Fibroblast of skin of left biceps (primary cell): ENCODE results near the gene TAS2R50.
"Not testable (repeated sequence)": the region's sequence is repeated elsewhere in the genome, so short reads cannot be mapped to it uniquely, and the experiment has no call there.

Experiments
- DNase-seq, 2 experiments: peaks; one replicate each; pipeline ENCODE4 v3.0.0-alpha.2; 2013; ENCODE audit warnings: low read depth in 2 of 2

The TAS2R50 gene

GRCh38 chr12:10986812-10987211 is at the start of gene TAS2R50:
TAS2R50 (minus strand) TSS chr12:10986912; CDS start chr12:10986860, 52 bp downstream.
- DNase-seq = no peak

DNA sequence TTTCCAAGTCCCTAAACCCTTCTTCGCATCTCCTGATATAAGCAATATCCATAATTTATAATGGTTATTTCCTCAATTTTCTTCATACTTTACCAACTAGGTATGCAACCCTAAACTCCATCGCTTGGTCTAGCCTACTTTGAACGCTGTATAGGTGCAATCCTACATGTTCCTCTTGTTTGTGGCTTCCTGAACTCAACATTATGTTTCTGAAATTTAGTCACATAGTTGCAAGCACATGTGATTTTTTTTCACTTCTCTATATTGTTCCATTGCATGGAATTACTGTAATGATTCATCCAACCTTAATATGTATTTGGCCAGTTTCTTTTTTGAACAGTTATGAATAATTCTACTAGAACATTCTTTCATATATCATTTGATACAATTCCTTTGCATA is 47.2 kb upstream of the TAS2R50 start:
- not testable (repeated sequence) for DNase-seq

- DNase-seq = no peak
Measured at GRCh38 chr12:11031307-11031706, 44.6 kb upstream of the TAS2R50 start, which contains the start of gene TAS2R31. TAS2R31 (minus strand) TSS chr12:11031407; CDS start chr12:11031335, 72 bp downstream.

DNA sequence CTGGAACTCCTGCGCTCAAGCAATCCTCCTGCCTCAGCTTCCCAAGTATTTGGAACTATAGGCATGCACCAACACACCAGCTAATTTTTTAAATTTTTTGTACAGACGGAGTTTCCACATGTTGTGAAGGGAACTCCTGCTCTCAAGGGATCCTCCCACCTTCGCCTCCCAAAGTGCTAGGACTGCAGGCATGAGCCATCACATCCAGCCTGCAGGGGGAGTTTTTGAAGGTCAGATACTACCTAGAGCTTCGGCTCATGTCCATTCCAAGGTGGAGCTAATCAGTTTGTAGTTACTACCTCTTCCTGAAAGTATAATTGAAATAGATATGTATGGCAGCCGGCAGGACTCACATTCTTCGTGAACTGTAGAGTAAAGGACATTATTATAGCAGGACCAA is 39.4 kb upstream of the TAS2R50 start:
- DNase-seq = no peak

DNA sequence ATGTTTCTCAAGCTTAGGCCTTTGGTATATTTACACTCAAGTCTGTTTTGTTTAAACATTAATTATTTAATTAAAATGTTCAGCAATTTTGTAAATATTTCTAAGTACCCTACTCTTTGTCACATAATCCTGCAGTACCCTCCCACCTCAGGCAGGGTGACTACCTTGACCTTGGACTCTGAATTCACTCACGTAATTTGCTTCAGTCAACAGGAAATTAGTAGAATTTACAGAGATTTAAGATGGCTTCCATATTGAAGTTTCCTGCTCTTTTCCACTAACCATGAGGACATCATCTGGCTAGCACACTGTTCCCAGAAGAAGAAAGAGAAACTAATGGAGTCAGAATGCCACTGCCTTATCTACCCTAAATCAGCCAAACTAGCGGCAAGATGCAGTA is 36.7 kb upstream of the TAS2R50 start:
- DNase-seq = no peak

DNA sequence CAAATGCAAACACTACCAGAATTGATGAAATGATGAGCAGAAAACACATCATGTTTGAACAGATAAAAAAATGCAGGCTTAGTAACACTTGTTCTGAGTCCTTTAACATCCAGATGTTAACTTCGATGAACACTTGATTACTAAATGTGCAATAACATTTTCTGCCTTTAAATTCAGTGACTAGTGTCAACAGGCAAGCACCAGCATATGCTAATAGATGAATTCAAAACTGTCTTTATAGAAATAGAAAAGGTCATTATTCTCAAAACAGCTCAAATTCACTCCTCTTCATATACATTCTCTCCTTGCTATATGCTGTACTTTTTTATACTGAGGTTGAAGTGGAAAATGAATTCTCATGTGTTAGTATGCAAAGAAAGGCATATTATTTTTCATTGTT is 35.8 kb upstream of the TAS2R50 start, which contains the start of gene TAS2R19:
Gene TAS2R19, minus strand, starts transcription at position 101 of the 400 bp plus-strand sequence. Its CDS starts 49 bp downstream, at position 52.
- no peak for DNase-seq

GRCh38 chr12:11016937-11017336 is 30.2 kb upstream of the TAS2R50 start:
- DNase-seq = no peak

DNA sequence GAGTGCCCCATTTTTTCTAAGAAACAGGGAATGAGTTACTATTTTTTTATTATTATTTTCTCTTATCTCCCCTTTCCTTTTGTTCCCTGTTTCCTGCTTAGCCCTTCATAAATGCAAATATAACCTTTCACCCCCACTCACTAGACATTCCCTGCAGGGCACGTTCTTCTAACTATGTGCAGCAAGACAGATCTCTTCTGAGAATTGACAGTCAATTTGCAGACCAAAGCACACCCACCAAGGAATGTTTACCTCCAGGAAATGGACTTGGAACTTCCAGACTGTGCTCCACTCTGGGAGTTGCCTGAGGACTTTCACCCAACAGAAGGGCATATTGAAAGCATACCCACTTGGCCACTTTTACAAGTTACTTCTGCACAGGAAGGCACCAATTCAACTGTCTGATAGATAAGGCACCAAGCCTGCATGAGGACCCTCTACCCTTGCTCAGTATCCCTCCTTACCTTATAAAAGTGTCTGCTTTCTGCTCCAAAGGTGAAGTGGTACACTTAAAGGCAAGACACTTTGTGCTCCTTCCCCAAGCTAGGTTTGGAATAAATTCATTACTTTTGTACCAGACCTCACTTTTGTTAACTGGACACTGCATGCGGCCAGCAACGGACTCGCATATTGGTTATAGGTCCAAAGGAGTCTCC is 29.2 kb upstream of the TAS2R50 start:
- DNase-seq = no peak

- DNase-seq = peak in 1 of 2 experiments; percentile 1
Measured at GRCh38 chr12:11014234-11014633, 27.5 kb upstream of the TAS2R50 start.

GRCh38 chr12:11007608-11008007 is 20.9 kb upstream of the TAS2R50 start:
- no peak for DNase-seq

GRCh38 chr12:10998204-10998603 is 11.5 kb upstream of the TAS2R50 start, which contains the start of gene TAS2R20:
TAS2R20 (minus strand) TSS chr12:10998304; CDS start chr12:10997875, 429 bp downstream.
- no peak for DNase-seq

- DNase-seq = no peak
Measured at GRCh38 chr12:10994307-10994706, 7.6 kb upstream of the TAS2R50 start.

DNA sequence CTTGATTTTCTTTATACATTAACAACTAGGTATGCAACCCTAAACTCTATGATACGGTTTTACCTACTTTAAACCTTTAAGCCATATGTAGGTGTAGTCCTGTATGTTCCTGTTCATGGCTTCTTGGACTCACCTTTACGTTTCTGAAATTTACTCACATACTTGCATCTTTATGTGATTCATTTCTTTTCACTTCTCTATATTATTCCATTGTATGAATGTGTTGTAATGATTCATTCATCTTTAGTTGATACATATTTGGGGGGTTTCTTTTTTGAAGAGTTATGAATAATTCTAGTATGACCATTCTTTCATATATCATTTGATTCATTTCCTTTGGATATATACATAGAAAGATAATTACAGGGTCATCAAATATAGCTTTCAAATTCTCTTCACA is 2.4 kb upstream of the TAS2R50 start:
- DNase-seq = no peak

GRCh38 chr12:10982244-10982643 is 4.5 kb downstream of the TAS2R50 start:
- no peak for DNase-seq

- DNase-seq = no peak
Measured at GRCh38 chr12:10974965-10975364, 11.7 kb downstream of the TAS2R50 start.

- peak; percentile 26 to 31 for DNase-seq
Measured at GRCh38 chr12:10968765-10969456, 17.8 kb downstream of the TAS2R50 start.

- peak; percentile 32 to 40 for DNase-seq
Measured at GRCh38 chr12:10967409-10967808, 19.3 kb downstream of the TAS2R50 start.

DNA sequence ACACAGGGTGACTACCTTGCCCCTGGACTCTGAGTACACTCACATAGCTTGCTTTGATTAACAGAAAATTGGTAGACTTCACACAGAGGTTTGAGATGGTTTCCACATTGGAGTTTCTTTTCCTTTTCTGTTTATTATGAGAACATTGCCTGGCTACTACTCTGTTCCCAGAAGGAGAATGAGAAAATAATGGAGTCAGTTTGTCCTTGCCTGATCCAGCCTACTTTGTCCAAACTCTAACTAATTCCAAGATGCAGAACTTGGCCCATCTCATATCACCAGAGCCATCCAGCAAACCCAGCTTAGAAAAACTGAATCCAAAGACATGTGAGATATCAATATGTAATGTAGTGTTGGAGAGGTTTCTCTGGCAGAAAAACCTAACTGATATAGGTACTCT is 20.4 kb downstream of the TAS2R50 start:
- no peak for DNase-seq

DNA sequence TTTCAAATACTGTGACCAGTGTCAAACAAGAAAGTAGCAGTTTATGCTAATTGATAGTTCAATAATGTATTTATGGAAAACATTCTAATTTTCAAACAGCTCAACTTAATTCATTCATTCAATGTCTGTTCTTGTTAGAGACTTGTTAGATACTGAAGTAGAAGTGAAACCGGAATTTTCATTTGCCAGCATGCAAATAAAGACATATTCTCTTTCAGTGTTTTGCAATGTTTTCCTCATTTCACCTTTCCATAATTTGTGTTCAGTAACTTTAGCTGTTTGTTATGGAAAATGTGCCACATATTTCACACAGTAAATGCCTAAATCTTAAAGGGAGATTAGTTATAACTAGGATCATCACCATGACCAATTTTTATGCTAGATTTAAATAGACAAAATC is 21.2 kb downstream of the TAS2R50 start:
- no peak for DNase-seq

- DNase-seq = no peak
Measured at GRCh38 chr12:10960211-10960610, 26.5 kb downstream of the TAS2R50 start.

GRCh38 chr12:10959804-10960203 is 26.9 kb downstream of the TAS2R50 start:
- DNase-seq = no peak

- DNase-seq = peak; percentile 62 to 65
Measured at GRCh38 chr12:10957741-10958140, 29.0 kb downstream of the TAS2R50 start.

DNA sequence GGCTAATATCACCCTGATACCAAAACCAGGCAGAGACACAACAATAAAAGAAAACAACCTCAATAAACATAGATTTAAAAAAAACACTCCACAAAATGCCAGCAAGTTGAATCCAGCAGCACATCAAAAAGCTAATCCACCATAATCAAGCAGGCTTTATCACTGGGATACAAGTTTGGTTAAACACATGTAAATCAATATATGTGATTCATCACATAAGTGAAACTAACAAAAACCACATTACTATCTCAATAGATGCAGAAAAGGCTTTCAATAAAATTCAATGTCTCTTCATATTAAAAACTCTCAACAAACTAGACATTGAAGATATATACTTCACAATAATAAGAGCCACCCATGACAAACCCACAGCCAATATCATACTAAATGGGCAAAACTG is 30.6 kb downstream of the TAS2R50 start:
- DNase-seq = no peak
